Mononuclear cell (primary cell): ENCODE data around the gene PDE4DIP. TPM values are rescaled to one million over a fixed set of nuclear protein-coding genes. Genes with fewer than 3 reads are reported as not detected.
"Not testable (repeated sequence)": the region's sequence is repeated elsewhere in the genome, so short reads cannot be mapped to it uniquely, and the experiment has no call there.

ENCODE experiments used
- H3K27me3 ChIP-seq: 2 replicates; pipeline ENCODE4 v1.6.0; 2011; ENCODE audit warnings: low read length, control low read depth; ENCODE audit not compliant: insufficient read depth
- H3K4me1 ChIP-seq: 2 replicates; pipeline ENCODE4 v1.5.1; 2011; ENCODE audit warnings: mild to moderate bottlenecking, low read length, control low read depth; ENCODE audit not compliant: insufficient read depth
- H3K4me3 ChIP-seq: 2 replicates; pipeline ENCODE4 v1.5.1; 2011; ENCODE audit warnings: mild to moderate bottlenecking, low read length, moderate library complexity
- H3K9me3 ChIP-seq: 2 replicates; pipeline ENCODE4 v1.5.1; 2011; ENCODE audit warnings: low read depth, mild to moderate bottlenecking, control low read depth, low read length
- total RNA-seq: library from RNA; depleted of rRNA; stranded (reverse); fragments of >200 nt; gene quantifications from one replicate; pipeline ENCODE4 v1.2.3, GENCODE V29; 2012

Gene PDE4DIP
- 37.6 TPM for total RNA-seq

- not testable (repeated sequence) for H3K9me3 ChIP-seq, H3K4me1 ChIP-seq, H3K4me3 ChIP-seq, H3K27me3 ChIP-seq
Observed at GRCh38 chr1:148844220-148844619, at the start of gene PDE4DIP. PDE4DIP (plus strand) TSS chr1:148844428; CDS start chr1:148844775, 347 bp downstream.

DNA sequence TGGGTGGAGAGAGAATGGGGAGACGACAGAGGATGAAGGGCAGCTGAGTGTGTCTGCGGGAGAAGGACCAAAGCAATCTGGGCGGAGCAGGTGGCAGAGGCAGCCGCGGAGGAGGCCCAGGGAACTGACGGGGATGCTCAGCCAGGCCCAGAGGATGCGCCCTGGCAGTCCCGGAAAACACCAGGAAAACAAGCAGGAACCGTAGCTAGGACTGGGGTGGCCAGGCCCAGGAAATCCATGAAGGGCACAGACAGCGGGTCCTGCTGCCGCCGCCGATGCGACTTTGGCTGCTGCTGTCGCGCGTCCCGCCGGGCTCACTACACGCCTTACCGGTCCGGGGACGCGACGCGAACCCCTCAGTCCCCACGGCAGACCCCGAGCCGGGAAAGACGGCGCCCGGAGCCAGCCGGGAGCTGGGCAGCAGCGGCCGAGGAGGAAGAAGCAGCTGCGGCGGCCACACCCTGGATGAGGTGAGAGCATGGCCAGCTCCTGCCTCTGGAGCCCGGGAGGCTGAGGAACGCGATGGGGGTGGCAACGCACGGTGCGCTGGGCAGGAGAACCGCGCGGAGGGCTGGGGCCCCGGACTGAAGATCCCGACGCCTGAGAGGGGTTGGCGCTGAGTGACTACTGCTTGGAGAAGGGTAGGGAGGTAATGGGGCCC is 35.8 kb upstream of the PDE4DIP start:
- H3K4me3 ChIP-seq, H3K4me1 ChIP-seq, H3K27me3 ChIP-seq, H3K9me3 ChIP-seq: not testable (repeated sequence)

- H3K4me1 ChIP-seq, H3K4me3 ChIP-seq, H3K27me3 ChIP-seq, H3K9me3 ChIP-seq: not testable (repeated sequence)
Observed at GRCh38 chr1:148808929-148809283, 35.3 kb upstream of the PDE4DIP start.

GRCh38 chr1:148822180-148822579 is 22.0 kb upstream of the PDE4DIP start:
- H3K4me1 ChIP-seq, H3K4me3 ChIP-seq, H3K9me3 ChIP-seq, H3K27me3 ChIP-seq: not testable (repeated sequence)

DNA sequence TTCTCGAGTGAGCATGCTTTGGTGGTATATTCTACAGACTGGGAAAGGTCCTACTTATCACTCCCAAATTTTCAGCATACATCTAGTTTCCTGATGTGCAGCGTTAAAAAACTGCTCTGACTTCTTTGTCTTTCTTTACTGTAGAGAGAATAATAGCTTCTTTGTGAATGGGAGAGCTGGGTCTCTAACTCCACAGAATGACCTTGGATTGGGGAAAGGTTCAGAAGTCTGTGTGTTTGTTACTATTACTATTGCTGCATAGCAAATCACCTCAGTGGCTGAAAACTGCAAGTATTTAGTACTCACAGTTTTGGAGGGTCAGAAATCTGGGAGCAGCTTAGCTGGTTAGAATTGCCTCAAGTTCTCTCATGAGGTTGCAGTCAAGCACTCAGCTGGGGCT is 20.4 kb upstream of the PDE4DIP start:
- H3K4me1 ChIP-seq, H3K9me3 ChIP-seq: not testable (repeated sequence)

DNA sequence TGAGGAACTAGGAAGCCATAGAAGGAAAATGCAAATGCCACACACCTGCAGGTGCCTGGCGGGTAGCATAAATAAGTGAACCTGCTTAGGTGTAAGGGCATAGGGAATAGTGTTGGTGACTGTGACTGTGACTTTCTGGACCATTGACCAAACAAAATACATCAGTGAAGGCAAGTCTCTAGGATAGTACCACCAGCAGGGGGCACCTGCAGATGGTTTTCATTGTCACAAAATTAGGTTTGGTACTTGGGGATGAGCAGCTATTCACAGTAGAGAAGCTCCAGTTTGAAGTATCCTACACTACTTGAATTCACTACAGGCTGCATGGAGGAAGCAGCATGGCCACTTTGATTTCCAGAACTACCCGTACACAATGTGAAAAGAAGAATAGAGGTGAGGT is 19.2 kb upstream of the PDE4DIP start:
- H3K27me3 ChIP-seq, H3K9me3 ChIP-seq, H3K4me3 ChIP-seq: not testable (repeated sequence)

More for the DNA sequence above, 20.4 kb upstream of the PDE4DIP start:
- H3K27me3 ChIP-seq, H3K4me3 ChIP-seq: not testable (repeated sequence)

DNA sequence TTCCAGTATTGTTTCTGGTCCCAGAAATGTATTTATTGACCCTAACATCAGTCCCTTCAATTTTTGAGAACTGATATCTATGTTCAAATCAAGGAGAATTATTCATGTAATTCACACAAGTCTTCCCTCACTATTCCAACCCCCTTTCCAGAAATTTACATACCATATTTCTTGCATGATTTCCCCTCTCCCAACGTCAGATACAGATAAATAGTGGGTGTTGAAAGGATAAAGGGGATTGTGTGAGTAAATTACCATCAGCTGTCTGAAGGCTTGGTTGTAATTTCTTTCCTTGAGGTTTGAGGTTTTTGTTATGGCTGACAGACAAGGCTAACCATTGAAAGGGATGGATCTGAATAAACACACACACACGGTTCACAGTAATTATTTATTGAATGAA is 15.7 kb upstream of the PDE4DIP start:
- not testable (repeated sequence) for H3K4me3 ChIP-seq, H3K27me3 ChIP-seq, H3K9me3 ChIP-seq, H3K4me1 ChIP-seq

More for the DNA sequence above, 19.2 kb upstream of the PDE4DIP start:
- not testable (repeated sequence) for H3K4me1 ChIP-seq

DNA sequence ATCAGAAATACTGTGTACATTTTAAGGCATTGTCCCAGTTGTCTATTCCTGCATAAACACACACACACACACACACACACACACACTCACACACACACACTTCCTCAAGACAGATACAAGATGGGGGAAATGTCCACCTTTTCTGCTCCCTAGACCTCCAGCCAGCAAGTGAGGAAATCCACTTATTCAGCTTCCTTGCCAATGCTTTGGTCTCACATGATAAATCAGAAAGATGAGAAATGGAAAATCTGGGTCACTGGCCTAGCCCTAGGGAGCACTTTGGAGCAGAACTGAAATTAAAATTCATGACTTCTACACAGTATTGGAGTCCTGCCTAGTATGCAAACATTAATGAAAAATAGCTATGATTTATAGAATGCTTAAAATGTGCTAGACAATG is 15.3 kb upstream of the PDE4DIP start:
- H3K4me3 ChIP-seq, H3K4me1 ChIP-seq, H3K27me3 ChIP-seq: not testable (repeated sequence)

GRCh38 chr1:148829365-148829764 is 14.9 kb upstream of the PDE4DIP start:
- H3K4me1 ChIP-seq, H3K27me3 ChIP-seq, H3K9me3 ChIP-seq, H3K4me3 ChIP-seq: not testable (repeated sequence)

More for the DNA sequence above, 15.3 kb upstream of the PDE4DIP start:
- H3K9me3 ChIP-seq = not testable (repeated sequence)

GRCh38 chr1:148841262-148841661 is 3.0 kb upstream of the PDE4DIP start:
- not testable (repeated sequence) for H3K4me3 ChIP-seq, H3K27me3 ChIP-seq, H3K9me3 ChIP-seq, H3K4me1 ChIP-seq

- not testable (repeated sequence) for H3K27me3 ChIP-seq, H3K9me3 ChIP-seq, H3K4me1 ChIP-seq
Observed at GRCh38 chr1:148844651-148845050, 423 bp downstream of the PDE4DIP start.

DNA sequence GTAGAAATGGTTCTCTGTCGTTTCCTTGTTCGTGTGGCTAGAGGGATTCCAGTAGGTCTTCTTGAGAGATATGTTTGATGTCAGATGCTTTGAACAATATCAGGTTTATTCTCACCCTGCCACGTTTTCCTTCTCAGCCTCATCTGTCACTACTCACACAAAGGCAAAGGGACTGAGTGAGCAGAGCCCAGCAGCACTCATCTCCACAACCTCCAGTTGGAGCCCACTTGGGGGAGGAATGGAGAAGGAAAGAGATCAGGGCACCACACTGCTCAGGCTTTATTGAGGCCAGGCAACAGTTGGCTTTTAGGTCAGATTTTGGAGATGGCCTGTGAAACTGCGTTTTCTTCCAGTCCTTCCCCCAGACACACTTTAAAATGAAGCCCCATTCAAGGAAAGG is 840 bp downstream of the PDE4DIP start:
- H3K4me3 ChIP-seq, H3K27me3 ChIP-seq, H3K9me3 ChIP-seq, H3K4me1 ChIP-seq: not testable (repeated sequence)

More at GRCh38 chr1:148844651-148845050, 423 bp downstream of the PDE4DIP start:
- H3K4me3 ChIP-seq = not testable (repeated sequence)

DNA sequence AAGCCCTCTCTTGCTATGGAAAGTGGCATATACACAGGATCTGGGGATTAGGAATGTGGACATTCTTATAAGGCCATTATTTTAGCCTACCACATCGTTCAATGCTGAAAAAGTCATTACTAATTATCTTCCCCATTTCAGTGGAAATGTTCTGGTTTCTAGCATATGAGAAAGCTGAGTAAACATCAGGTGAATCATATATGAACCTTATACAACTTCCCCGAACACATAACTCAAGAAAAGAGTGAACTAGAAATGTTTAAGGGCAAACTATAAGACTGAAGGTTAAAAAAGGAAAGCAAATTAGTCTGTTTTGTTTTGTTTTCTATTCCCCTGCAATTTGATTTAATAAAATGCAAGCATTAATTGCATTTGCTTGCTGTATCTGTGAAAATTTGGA is 6.1 kb downstream of the PDE4DIP start:
- not testable (repeated sequence) for H3K27me3 ChIP-seq, H3K4me1 ChIP-seq, H3K4me3 ChIP-seq, H3K9me3 ChIP-seq

DNA sequence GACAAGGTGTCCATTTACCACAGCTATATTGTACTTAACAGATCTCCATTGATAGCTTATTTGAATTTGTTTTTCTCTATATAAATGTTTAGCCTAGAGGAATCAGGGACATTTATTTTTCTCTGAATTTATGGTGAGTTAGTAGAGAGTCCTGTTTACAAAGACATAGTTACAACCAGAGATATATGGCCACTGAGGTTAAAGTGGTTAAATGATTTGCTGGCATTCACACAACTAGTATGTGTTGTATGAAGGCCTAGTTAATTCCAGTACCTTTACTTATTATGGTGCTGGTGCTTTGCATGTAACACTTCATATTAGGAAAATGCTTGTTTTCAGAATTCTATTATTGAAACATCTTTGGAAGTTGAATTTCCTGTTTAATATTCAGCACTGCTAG is 6.6 kb downstream of the PDE4DIP start:
- H3K4me1 ChIP-seq, H3K27me3 ChIP-seq, H3K9me3 ChIP-seq: not testable (repeated sequence)

DNA sequence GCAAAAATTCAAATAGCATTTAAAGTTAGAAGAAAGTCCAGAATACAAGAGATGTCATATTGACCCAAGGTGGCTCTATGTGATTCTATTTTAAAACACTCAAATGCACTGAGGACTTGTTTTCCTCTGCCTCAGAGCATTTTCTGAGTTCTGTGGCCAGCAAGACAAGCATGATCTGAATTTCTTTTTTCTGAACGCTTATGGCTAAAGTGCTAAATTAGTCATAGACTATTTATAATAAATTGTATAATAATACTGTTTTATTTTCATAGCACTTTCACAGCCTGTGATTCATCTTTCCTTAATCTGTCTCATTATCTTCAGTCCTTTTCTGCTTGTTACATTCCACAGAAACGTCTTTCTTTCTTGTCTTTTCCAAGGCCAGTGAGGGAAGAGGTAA is 7.5 kb downstream of the PDE4DIP start:
- not testable (repeated sequence) for H3K27me3 ChIP-seq, H3K9me3 ChIP-seq, H3K4me1 ChIP-seq, H3K4me3 ChIP-seq

More for the DNA sequence above, 6.6 kb downstream of the PDE4DIP start:
- H3K4me3 ChIP-seq = not testable (repeated sequence)

DNA sequence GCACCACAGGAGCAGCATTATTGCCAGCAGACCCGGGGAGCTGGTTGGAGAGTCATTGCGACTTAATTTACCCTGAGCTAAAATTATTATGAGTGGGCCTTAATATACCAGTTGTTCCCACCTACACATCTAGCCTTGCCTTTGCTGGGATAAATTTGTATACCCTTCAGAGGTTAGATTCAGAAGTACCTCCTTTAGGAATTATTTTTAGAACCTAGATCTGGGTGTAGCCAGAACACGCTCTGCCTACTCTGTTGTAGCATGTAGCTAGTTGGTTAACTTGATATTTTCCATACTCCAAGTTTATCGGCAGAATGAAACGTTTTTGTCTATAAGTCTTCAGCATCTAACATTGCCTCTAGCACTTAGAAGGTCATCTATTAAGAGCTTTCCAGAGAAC is 9.1 kb downstream of the PDE4DIP start:
- not testable (repeated sequence) for H3K4me3 ChIP-seq, H3K27me3 ChIP-seq, H3K4me1 ChIP-seq, H3K9me3 ChIP-seq

DNA sequence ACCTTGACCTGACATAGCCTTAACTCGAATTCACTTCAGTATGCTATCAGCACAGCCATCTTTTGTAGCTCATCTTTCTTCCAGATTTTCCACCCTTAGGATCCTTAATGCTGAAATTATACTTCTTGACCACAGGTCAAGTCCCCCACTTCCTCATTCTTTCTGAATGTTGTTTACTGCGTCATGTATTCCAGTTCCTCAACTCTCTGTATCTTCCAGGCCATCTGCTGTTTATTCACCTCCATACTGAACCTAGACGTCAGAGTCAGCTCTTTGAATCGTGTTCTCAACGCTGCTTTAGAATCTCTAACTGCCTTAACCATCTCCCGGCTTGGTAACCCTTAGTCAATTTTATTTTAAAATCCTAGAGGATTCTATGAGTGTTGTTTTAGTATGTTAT is 9.8 kb downstream of the PDE4DIP start:
- H3K9me3 ChIP-seq, H3K27me3 ChIP-seq, H3K4me1 ChIP-seq, H3K4me3 ChIP-seq: not testable (repeated sequence)
